ENCODE results near the gene BTNL9.
"Not testable (repeated sequence)": the region's sequence is repeated elsewhere in the genome, so short reads cannot be mapped to it uniquely, and the experiment has no call there.

BTNL9 gene

DNA sequence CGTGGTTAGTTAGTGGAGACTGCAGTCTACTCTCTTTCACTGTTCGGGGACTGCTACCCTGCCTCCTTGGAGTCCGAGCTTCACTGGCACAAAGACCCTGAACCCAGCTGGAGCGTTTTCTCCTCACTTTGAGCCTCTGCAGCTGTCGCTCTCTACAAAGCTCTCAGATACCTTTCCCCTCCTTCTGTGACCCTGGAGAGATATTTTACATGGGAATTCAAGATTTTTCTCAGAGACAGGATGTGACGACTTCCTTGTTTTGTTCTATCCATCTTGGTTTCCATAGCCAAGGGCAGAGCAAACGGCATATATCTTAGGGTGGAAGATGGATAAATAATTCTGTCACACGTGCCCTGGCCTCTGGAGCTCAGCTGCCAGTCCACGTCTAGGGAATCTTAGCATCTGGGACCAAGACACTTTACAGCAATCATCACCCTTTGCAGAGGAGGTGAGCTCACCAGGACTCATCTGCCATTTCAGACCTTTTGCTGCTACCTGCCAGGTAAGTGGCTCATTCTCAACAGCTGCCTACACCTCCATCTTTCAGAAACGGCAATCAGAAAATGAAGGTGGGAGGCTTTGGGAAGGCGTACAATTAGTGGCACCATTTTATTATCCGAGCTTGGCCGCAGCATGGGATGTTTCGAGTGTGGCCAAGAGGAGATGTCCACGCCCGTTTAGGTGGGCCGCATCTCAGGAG is at the start of gene BTNL9:
TSS of gene BTNL9 (plus strand) at position 336 of the 700 bp plus-strand sequence. CDS start 5,224 bp downstream, outside the sequence.
- no peak for DNase-seq (ENCODE audit: low read depth in 1 of 2, low spot score in 1 of 2)

DNA sequence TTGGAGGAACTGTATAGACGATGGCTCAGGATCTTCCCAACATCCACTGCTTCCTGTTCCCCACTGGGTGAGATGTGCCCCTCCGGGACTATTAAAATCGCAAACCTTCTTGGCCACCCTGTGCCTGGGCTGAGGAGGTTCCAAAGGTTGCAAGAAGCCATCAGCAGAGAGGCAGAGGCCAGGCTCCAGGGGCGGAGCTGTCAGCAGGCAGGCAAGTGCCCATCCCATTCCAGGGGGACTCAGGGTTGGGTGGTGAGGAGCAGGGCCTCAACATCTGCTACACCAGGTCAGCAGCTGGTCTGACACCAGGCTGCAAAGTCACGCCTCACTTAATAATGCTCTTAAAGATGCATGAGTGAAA is 49.2 kb upstream of the BTNL9 start:
- DNase-seq (ENCODE audit: low read depth in 1 of 2, low spot score in 1 of 2) = no peak

DNA sequence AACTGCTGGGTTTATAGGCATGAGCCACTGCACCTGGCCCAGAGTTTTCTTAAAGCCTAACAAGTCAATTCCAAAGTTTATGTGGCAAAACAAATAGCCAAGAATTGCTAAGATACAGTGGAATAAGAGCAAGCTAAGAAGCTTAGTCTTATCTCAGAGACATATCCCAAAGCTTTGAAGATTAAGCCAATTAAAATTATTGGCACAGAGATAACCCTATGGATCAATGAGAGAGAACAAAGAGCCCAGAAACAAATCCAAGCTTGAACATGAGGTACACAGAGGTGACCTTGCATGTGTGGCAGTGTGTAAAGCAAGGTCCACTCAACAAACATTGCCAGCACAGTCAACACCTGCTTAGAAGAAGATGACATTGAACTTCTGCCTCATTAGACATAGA is 38.1 kb upstream of the BTNL9 start:
- DNase-seq (ENCODE audit: low read depth in 1 of 2, low spot score in 1 of 2) = no peak

DNA sequence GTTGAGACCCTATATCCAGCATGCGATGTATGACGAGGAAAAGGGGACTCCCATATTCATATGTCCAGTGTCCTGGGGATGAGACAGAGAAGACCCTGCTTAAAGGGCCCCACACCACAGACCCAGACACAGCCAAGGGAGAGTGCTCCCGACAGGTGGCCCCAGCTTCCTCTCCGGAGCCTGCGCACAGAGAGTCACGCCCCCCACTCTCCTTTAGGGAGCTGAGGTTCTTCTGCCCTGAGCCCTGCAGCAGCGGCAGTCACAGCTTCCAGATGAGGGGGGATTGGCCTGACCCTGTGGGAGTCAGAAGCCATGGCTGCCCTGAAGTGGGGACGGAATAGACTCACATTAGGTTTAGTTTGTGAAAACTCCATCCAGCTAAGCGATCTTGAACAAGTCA is 34.3 kb upstream of the BTNL9 start:
- no peak for DNase-seq (ENCODE audit: low read depth in 1 of 2, low spot score in 1 of 2)

DNA sequence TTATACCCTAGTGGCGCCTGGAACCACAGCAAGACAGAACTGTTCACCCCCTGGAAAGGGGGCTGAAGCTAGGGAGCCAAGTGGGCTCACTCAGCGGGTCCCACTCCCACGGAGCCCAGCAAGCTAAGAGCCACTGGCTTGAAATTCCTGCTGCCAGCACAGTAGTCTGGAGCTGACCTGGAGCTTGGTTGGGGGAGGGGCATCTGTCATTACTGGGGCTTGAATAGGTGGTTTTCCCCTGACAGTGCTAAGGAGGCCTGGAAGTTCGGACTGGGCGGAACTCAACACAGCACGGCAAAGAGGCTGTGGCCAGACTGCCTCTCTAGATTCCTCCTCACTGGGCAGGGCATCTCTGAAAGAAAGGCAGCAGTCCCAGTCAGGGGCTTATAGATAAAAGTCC is 31.9 kb upstream of the BTNL9 start:
- DNase-seq (ENCODE audit: low read depth in 1 of 2, low spot score in 1 of 2) = no peak

DNA sequence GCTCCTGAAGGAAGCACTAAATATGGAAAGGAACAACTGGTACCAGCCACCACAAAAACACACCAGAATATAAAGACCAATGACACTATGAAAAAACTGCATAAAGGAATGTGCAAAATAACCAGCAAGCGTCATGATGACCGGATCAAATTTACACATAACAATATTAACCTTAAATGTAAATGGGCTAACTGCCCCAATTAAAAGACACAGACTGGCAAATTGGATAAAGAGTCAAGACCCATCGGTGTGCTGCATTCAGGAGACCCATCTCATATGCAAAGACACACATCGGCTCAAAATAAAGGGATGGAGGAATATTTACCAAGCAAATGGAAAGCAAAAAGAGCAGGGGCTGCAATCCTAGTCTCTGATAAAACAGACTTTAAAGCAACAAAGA is 30.0 kb upstream of the BTNL9 start:
- DNase-seq (ENCODE audit: low read depth in 1 of 2, low spot score in 1 of 2) = not testable (repeated sequence)

DNA sequence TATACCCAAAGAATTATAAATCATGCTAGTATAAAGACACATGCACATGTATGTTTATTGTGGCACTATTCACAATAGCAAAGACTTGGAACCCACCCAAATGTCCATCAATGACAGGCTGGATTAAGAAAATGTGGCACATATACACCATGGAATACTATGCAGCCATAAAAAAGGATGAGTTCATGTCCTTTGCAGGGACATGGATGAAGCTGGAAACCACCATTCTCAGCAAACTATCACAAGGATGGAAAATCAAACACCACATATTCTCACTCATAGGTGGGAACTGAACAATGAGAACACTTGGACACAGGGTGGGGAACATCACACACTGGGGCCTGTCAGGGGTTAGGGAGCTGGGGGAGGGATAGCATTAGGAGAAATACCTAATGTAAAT is 25.4 kb upstream of the BTNL9 start:
- not testable (repeated sequence) for DNase-seq (ENCODE audit: low read depth in 1 of 2, low spot score in 1 of 2)

DNA sequence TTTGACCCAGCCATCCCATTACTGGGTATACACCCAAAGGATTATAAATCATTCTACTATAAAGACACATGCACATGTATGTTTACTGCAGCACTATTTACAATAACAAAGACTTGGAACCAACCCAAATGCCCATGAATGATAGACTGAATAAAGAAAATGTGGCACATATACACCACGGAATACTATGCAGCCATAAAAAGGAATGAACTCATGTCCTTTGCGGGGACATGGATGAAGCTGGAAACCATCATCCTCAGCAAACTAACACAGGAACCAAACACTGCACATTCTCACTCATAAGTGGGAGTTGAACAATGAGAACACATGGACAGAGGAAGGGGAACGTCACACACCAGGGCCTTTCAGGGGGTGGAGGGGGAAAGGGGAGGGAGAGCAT is 22.6 kb upstream of the BTNL9 start:
- not testable (repeated sequence) for DNase-seq (ENCODE audit: low read depth in 1 of 2, low spot score in 1 of 2)

DNA sequence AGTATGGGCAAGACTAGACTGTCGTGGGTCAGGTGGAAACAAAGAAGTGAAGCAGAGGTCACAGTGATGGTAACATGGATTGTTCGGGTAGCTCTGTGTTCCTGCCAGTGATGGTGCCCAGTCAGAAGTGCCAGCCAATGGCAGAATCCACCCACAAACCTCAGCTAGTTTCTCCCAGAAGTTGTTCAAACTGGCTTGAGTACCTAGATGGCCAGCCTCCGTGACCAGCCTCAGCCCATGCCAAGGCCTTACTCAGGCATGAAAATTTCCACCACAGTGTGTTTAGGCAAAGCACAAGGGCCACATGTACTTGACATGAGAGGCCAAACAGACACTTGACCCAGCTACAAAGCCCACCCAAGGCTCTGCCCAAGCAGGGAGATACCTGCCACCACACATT is 19.4 kb upstream of the BTNL9 start:
- no peak for DNase-seq (ENCODE audit: low read depth in 1 of 2, low spot score in 1 of 2)

DNA sequence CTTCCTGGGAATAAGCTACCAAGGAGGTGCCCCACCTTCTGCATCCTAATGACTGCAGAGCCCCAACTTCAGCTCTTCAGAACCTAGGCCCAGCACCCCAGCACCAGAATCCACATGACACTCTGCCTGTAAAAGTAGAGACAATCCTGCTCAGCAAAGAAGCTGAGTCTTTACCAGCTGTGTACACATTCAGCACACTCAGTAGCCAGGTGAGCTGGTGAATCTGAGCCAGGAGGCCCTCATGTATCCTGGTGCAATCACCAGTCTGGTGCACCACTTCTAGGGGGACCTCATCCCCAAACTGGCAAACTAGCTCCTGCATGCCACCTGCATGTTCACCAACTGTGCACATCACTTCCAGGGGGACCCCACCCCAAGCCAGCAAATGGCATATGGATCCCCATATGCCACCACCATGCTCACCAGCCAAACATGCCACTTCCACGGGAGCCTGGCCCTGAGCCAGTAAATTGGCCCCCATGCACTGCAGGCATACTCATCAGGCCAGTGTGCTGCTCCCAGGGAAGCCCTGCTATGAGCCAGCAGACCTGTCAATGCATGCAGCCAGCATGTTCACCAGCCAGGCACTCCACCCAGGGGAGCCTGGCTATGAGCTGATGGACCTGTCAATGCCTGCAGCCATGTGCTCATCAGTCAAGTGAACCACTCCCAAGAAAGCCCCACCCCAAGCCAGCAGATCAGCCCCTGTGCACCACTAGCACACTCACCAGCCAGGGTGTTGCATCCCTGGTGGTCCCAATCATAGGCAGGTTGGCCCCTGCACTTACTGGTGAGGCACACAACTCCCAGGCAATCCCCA is 15.6 kb upstream of the BTNL9 start:
- no peak for DNase-seq (ENCODE audit: low read depth in 1 of 2, low spot score in 1 of 2)

DNA sequence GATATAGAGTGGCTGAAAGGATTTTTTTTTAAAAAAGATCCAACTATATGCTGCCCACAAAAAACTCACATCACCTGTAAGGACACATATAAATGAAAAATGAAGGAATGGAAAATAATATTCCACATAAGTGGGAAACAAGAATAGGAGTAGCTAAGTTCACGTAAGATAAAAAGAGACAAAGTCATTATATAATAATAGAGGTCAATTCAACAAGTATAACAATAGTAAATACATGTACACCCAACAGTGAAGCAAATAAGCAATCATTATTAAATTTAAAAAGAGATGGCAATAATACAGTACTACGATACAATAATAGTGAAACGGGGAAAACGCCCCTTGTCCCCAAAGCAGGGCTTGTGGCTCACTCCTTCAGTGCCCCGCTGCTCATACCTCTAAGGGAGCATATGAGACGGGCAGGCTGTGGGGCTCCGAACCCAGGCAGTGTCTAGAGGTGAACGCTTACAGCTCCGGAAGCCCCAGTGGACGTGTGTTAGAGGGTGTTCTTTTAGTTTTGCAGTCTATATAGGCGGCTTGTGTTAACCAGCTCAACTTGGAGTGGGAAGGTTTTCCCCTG is 12.5 kb upstream of the BTNL9 start:
- DNase-seq (ENCODE audit: low read depth in 1 of 2, low spot score in 1 of 2) = no peak

DNA sequence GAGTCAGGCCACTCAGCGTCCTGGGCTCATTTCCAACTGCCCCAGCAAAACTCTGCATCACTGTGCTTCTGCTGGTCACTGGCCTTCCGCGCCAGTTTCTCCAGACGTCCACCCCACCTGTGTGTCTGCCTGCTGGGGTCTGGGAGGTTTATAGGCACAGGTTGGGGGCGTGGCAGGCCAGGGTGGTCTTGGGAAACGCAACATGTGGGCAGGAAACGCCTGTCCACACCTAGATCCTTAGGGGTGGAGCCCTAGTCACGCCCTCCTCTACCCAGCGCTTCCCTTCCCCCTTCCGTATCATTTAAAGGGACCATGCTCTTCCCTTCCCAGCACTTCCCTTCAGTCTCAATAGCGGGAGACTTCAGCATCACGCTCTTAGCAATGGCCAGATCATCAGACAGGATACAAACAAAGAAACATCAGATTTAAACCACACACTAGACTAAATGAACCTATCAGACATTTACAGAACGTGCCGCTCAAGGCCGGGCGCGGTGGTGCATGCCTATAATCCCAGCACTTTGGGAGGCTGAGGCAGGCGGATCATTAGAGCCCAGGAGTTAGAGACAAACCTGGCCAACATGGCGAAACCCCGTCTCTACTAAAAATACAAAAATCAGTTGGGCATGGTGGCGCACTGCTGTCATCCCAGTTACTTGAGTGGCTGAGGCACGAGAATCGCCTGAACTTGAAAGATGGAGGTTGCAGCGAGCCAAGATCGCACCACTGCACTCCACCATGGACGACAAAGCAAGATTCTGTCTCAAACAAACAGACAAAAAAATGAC is 11.8 kb upstream of the BTNL9 start:
- no peak for DNase-seq (ENCODE audit: low read depth in 1 of 2, low spot score in 1 of 2)

DNA sequence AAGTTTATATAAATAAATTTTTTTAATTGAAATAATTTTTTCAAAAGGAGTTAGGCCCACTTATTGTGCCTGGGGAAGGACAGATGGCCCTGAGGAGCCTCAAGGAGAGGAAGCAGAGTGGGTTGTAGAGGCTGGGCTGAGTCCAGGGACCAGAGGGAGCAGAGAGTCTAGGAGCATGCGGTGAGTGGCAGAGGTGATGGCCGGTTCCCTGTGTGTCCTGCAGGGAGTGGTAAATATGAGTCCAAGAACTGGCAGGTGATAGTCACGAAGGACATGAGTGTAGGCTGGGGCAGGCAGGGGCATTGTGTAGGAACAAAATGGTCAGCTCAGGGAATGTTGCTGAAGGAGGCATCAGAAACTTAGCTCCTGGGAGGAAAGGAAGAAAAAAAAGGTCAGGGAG is 8.3 kb upstream of the BTNL9 start:
- DNase-seq (ENCODE audit: low read depth in 1 of 2, low spot score in 1 of 2) = no peak

DNA sequence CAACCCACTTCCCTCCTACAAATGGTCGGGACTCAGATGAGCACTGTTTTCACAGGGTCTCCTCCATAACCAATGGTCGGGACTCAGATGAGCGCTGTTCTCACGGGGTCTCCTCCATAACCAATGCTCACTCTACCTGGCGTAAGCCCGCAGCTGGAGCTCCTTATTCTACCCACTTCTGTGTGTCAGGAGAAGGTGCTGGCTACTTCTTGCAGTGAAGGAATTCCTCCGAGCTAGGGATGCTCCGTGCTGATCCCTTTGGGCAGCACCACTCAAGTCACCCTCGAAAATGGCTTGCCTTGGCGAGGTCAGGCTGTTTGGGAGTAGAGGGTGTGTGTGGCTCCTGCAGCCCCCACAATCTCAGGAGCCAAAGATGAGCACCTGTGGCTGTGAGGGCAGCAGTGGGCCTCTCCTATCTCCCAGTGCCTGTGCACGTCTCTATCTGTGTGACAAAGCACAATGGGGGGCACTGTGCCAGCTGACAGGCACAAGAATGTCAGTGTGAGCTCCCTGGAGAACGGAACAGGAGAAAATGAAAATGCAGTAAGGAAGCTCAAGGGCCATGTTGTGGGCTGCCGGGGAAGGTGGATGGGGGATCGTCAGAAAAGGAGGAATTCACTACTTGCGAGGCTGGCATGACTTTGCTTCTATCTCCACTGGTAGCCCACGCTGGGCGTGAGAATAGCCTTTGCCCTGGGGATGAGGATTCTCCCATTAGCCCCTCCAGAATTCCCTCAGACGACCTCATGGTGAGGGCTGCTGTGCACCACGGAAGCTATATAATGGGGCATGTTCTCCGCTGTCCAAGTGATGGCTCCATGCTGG is 3.9 kb upstream of the BTNL9 start:
- DNase-seq (ENCODE audit: low read depth in 1 of 2, low spot score in 1 of 2) = no peak

DNA sequence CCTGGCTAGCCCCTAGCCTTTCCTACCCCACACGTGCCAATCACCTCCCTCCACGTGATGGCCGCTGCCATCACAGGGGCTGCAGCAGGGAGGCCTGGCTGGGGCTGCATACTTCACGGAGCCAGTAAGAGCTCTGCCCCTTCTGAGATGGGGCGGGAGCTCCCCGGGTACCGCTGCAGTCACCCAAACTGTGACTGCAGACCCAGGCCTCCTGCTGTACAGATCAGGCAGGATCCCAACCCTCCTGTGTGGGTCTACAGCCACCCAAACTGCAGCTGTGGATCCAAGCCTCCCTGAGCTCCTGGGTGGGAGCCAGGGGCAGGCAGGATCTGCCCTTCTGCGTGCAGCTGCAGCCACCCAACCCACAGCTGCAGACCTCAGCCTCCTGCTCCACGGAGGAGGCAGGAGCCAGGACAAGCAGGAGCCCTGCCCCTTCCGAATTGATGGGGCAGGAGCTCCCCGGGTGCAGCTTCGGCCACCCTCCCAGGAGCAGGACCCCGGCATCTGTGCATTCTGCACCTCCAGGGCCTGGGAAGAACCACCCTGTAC is 3.2 kb upstream of the BTNL9 start:
- DNase-seq (ENCODE audit: low read depth in 1 of 2, low spot score in 1 of 2) = no peak

DNA sequence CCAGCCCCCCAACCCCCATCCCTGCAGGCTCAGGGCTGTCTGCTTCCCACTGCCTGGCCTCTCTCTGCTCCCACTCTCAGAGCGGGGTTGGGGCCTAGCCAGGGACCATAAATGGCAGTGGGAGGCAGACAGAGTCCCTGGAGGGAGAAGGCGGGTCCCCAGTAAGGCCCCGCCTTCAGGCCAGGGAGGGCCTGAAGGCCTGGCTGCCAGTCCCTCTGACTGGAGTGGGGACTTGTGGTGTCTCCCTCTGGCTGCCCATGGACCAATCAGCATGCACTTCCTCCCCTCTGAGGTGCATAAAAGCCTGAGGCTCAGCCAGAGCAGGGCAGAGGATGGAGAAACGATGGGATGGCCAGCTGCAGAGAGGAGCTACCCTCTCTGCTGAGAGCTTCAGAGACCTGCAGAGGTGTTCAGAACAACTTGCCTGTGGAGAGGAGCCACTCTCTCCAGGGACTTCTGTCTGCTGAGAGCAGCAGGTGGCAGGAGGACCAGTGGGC is 2.7 kb upstream of the BTNL9 start:
- DNase-seq (ENCODE audit: low read depth in 1 of 2, low spot score in 1 of 2) = no peak

DNA sequence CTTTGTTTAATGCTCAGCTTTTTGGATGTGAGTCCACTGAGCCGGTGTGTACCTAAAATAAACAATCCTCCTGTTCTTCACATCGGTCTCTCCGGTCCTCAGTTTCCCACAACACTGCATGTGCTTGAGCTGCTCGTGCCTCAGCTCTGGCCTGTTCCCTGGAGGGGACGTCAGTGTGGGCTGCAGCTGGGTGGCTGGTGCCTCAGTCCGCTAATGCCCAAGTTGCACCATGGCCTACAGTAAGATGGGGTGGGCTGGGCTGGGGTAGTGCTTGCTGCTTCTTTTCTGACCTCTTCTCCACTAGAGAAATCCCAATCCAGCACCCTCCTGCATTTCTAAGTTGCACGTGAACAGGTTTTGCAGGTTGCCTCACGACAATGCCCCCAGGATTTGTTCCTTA is 595 bp upstream of the BTNL9 start:
- DNase-seq (ENCODE audit: low read depth in 1 of 2, low spot score in 1 of 2) = no peak

DNA sequence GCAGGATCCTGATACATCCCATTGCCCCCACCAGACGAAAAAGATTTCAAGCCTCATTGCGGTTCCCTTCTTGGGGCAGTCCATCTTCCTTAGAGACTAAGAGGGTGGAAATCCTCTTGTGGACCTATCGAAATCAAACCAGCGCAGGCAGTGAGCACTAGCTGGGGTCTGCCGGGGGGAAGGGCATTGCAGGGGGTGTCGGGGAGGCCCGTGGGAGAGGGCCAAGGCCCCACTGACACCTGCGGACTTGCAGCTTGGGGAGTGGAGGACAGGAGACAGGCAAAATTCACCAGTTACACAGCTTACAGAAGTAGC is 522 bp downstream of the BTNL9 start:
- no peak for DNase-seq (ENCODE audit: low read depth in 1 of 2, low spot score in 1 of 2)

DNA sequence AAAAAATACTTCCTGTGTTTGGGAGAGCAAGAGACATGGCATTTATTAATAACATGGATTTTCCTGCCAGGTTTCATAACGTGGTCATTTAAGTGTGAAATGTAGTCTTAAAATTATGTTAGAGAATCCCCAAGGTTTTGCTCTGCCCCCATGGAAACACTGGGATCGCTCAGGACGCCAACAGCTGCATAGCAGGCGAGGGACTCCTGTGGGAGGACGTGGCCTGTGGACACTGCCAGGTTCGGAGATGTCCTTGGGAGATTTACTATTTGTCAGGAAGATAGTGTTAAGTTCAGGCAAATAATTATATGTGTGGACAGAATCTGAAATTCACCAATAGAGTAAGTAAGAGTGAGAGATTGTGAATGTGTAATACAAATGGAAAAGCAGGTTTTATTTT is 977 bp downstream of the BTNL9 start:
- DNase-seq (ENCODE audit: low read depth in 1 of 2, low spot score in 1 of 2) = no peak

DNA sequence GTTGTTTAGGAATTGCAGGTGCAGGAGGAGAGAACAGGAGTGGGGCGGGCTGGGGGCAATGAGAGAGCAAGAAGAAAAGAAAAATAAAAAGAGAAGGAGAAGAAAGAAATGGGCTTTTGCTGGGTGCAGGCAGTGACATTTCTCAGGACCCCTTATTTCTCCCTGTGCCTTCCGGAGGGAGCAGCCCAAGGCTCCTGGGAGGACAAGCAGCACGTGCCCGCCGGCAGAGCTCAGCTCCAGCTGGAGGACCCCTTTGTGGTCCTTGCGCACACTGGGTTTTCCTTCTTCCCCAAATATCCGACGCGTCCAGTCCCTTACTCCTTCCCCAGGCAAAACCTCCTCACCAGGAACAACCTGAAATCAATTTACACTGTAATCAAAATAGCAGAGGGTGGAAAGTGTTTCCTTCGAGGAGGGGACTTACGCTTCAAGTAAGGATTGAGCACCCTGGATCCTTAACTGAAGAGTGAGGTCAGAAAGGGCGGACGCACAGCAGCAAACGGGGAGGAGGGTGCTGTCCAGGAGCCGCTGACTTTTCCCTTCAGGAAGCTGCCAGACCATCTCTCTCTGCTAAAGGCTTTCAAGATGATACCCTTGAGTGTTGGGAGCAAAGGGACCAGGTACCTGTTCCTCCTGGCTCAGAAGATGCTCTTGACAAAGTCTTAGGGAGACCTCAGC is 2.1 kb downstream of the BTNL9 start:
- no peak for DNase-seq (ENCODE audit: low read depth in 1 of 2, low spot score in 1 of 2)
